ENCODE data around the gene TBKBP1.
A peak's percentile ranks its signal among the peaks of the same experiment; 100 is the strongest.
"Not testable (repeated sequence)": the region's sequence is repeated elsewhere in the genome, so short reads cannot be mapped to it uniquely, and the experiment has no call there.

TBKBP1 gene

DNA sequence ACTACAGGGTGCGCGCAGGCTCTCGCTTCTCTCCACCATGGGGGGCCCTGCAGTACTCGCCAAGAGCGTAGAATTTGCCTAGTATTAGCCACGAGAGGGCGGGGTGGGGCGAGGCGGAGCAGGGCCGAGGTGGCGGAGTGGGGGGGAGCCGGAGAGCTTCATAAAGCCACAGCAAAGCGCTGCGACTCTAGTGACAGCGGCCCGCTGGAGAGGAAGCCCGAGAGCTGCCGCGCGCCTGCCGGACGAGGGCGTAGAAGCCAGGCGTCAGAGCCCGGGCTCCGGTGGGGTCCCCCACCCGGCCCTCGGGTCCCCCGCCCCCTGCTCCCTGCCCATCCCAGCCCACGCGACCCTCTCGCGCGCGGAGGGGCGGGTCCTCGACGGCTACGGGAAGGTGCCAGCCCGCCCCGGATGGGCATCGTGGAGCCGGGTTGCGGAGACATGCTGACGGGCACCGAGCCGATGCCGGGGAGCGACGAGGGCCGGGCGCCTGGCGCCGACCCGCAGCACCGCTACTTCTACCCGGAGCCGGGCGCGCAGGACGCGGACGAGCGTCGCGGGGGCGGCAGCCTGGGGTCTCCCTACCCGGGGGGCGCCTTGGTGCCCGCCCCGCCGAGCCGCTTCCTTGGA, 39.2 kb downstream of the TBKBP1 start, which contains the start of gene TBX21:
Gene TBX21, plus strand, starts transcription at position 190 of the 627 bp plus-strand sequence. Its CDS starts 219 bp downstream, at position 409.
- DNase-seq (ENCODE audit: low read depth), result peak; percentile 74

DNA sequence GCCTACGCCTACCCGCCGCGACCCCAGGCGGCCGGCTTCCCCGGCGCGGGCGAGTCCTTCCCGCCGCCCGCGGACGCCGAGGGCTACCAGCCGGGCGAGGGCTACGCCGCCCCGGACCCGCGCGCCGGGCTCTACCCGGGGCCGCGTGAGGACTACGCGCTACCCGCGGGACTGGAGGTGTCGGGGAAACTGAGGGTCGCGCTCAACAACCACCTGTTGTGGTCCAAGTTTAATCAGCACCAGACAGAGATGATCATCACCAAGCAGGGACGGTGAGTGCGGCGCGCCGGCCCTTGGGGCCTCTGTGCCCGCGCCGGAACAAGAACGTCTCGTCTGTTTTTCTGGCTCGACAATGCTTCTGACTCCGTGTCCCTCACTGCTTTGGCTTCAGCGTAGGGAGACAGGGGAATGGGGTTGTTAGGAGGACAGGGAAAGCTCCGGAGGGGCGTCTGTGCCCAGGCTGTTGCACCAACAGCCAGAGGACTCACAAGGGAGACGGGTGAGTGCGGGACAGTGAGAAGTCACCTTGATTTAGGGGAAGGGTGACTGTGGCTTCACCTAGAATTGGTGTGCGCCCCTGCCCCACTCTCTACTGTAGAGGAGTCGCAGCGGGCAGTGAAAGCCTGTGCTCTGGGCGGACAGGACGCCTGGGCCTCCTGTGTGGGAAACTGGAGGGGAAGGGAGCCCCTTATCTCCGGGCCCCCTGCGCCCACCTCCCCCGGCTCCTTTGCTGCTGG, 39.9 kb downstream of the TBKBP1 start:
- no peak for DNase-seq (ENCODE audit: low read depth)

DNA sequence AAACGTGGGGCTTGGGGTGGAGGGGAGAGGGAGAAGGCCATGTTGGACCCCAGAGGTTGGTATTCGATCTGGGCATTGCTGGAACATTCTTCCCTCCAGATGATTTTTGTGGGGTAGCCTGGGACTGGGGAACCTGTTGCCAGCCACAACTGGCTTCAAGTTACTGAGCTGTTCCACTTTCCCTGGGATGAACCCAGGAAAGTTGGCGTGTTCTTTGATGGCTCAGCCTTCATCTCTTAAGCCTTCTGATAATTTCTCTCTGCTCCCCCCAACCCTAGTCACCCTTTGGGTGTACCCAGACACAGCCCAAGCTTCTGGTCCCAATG, 41.1 kb downstream of the TBKBP1 start:
- no peak for DNase-seq (ENCODE audit: low read depth)

DNA sequence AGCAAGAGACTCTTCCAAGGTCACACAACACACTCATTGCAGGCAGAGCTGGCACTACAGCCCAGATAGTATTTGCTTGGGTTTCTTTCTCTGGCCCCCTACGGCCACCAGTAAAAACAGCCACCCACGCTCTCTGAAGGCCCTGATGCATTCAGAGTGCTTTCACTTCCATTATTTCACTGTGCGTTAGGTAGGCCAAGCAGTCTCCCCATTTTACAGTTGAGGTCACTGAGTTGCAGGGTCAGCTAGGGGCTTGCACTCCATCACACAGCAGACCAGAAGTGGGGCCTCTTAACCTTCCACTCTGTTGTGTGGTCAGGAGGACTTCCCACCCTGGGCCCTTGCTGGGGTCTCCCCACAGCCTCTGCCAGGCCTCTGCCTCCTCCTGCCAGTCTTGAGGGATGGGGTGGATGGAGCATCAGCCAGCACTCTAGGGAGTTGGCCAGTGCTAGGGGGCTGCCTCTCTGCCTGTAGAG, 41.6 kb downstream of the TBKBP1 start:
- DNase-seq (ENCODE audit: low read depth), result no peak

DNA sequence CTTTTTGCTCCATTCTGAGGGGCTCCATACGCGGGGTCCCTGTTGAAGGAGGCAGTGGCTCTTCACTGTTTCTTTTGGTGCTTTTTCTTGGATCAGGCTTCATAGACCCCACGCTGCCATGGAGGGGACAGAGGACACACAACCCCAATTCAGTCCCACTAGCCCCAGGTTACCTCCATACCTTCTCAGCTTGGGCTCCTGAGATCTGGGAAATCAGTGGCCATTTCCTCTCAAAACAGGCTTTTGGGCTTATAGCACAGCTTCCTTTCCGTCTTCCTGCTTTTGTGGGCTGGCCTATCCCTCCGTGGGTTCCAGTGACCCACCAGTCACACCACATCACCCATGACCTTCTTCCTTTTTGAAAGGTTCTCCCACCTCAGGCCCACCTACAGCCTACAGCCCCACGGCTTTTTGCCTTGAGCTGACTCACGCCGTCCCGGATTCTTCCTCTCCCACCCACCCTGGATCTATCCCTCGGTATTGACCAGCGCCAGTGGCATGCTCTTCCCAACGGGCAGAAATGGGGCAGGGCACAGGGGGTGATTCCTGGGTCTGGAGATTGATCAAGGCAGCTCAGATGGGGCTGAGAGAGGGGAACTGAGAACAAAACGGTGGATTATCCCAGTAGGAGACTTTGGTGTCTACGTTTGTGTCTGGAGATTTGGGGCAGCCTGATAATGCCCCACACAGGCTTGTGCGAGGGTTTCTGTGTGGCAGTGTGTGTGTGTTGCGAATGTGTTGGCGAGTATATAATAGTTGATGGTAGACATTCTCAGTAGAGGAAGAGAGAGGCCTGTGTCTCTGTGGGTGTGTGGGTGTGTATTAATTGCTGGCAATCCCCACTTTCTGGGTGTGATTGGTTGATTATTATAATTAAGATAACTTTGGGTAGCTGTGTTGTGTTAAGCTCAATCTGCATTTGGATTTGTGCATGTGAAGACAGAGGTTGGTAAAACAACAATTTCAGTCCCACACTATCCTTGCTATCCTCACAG, 42.8 kb downstream of the TBKBP1 start:
- no peak for DNase-seq (ENCODE audit: low read depth)

DNA sequence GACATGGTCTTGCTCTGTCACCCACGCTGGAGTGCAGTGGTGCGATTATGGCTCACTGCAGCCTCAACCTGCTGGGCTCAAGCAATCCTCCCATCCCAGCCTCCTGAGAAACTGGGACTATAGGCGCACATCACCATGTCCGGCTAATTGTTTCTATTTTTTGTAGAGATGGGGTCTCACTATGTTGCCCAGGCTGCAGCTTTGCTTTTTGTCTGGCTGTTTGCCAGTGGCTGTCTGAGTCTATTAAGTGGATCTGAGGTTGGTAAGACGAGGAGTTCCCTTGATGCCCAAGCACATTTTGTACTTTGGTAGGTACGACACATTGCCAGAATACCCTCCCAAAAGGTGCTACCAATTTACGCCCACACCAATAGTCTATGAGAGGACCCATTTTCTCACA, 44.2 kb downstream of the TBKBP1 start:
- DNase-seq (ENCODE audit: low read depth), result no peak

DNA sequence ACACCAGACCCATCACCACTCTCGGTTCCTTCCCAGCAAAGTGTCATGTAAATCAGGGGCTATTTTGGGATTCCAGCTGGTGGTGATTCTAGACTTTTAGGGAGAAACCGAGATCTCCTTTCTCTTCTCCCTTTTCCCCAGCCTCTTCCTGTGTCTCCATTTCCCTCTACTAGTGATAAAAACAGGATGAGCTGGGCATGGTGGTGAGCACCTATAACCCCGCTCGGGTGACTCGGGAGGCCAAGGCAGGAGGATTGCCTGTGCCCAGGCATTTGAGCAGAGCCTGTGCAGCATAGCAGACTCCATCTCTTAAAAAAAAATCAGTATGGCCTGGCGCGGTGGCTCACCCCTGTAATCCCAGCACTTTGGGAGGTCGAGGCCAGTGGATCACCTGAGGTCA, 45.2 kb downstream of the TBKBP1 start:
- DNase-seq (ENCODE audit: low read depth), result no peak

DNA sequence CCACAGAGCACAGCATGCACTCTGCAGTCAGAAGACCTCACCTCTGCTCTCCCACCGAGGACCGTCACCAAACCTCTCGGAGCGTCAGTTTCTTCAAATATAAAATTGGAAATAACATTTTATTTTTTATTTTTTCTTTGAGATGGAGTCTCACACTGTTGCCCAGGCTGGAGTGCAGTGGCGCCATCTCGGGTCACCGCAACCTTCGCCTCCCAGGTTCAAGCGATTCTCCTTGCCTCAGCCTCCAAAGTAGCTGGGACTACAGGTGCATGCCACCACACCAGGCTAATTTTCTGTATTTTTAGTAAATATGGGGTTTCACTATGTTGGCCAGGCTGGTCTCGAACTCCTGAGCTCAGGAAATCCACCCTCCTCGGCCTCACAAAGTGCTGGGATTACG, 46.0 kb downstream of the TBKBP1 start:
- not testable (repeated sequence) for DNase-seq (ENCODE audit: low read depth)

DNA sequence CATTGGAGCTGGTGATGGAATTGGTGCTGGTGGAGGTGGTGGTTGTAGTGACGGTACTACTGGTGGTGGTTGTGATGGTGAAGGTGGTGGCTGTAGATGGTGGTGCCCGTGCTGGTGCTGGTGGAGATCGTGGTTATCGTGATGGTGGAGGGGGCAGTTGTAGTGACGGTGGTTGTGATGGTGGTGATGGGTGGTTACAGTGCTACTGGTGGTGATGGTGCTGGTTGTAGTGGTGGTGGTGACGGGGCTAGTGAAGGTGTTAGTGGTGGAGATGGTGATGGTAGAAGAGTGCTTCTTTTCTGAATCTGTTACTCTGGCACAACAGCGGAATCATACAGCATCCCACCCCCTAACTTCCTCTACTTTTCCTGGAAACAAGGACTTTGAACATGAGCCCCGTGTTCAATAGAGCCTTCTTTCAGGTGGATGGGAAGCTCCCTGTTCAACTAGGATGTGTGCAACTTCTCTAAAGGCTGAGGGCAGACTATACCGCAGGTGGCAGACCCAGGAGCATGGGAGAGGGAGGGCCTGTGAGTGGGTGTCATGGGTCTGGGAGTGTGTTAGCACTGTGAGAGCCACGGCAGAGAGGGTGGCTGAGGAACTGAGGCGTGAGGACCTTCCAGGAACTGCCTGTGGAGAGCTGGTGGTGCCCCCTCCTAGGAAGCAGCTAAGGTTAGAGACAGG, 47.3 kb downstream of the TBKBP1 start:
- DNase-seq (ENCODE audit: low read depth), result no peak

DNA sequence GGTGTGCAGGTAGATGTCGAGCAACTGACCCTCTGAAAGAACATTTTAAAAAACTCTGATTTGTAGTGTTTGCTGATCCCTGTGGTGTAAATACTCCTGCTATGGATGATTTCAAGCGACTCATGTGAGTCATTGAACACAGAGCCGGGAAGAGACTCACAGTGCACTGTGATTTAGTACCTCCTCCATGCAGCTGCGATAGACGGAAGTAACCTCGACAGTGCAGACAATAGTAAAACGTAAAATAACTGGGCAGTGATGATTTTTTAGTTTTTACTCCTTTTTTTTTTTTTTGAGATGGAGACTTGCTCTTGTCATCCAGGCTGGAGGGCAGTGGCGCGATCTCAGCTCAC, 47.8 kb downstream of the TBKBP1 start:
- no peak for DNase-seq (ENCODE audit: low read depth)

DNA sequence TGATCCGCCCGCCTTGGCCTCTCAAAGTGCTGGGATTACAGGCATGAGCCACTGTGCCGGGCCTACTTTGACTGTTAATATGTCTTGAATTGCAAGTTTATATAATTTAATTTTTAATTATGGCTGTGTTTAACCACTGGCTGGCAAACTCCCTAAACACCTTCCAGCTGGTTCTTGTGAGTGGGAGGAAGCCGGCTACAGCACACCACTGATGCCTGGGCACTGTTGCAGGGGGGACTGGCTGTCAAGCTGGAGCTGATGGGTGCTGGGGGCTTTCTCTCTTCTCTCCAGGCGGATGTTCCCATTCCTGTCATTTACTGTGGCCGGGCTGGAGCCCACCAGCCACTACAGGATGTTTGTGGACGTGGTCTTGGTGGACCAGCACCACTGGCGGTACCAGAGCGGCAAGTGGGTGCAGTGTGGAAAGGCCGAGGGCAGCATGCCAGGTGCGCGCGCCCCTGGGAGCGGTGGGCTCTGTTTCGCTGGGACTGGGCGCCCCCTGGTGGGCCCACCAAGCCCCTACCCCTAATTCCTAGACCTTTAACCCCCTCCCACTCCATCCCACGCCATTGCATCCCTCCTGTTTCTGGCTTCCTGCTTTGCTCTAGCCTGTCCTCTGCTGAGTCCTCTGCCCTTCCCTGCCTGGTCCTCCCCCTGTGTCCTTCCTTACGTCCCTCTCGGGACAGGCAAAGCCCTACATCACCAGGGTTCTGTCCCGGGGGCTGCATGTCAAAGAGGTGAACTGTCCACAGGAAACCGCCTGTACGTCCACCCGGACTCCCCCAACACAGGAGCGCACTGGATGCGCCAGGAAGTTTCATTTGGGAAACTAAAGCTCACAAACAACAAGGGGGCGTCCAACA, 48.6 kb downstream of the TBKBP1 start:
- DNase-seq (ENCODE audit: low read depth), result no peak

DNA sequence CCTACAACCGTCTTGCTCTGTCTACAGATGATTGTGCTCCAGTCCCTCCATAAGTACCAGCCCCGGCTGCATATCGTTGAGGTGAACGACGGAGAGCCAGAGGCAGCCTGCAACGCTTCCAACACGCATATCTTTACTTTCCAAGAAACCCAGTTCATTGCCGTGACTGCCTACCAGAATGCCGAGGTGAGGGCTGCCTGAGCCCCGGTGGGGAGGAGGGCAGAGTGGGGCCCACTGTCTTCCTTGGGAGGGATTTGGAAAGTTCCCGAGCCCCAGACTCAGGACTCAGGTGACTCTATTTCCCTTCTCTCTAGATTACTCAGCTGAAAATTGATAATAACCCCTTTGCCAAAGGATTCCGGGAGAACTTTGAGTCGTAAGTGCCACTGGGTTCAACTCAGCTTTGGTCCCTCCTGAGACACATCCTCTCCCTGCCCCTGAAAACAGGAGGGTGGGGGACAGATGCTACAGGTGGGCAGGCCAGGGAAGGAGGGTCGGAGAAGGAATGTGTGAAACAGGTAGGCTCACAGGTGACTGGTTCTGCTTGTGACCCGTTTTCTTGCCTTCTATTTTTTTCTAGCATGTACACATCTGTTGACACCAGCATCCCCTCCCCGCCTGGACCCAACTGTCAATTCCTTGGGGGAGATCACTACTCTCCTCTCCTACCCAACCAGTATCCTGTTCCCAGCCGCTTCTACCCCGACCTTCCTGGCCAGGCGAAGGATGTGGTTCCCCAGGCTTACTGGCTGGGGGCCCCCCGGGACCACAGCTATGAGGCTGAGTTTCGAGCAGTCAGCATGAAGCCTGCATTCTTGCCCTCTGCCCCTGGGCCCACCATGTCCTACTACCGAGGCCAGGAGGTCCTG, 50.4 kb downstream of the TBKBP1 start:
- no peak for DNase-seq (ENCODE audit: low read depth)

DNA sequence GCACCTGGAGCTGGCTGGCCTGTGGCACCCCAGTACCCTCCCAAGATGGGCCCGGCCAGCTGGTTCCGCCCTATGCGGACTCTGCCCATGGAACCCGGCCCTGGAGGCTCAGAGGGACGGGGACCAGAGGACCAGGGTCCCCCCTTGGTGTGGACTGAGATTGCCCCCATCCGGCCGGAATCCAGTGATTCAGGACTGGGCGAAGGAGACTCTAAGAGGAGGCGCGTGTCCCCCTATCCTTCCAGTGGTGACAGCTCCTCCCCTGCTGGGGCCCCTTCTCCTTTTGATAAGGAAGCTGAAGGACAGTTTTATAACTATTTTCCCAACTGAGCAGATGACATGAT, 51.0 kb downstream of the TBKBP1 start:
- no peak for DNase-seq (ENCODE audit: low read depth)

DNA sequence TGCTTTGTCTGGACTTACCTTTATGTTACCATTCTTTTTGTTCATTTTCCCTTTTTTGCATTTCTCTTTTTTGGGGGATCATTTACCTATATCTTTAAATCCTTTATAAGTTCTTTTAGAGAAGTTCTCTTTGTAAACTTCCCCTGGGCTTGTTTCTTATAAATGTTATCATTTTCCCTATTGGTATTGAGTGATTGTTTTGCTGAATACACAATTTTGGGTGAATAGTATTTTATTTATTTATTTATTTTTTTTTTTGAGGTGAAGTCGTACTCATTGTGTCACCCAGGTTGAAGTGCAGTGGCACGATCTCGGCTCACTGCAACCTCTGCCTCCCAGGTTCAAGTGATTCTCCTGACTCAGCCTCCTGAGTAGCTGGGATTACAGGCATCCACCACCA, 57.5 kb downstream of the TBKBP1 start:
- DNase-seq (ENCODE audit: low read depth), result no peak

DNA sequence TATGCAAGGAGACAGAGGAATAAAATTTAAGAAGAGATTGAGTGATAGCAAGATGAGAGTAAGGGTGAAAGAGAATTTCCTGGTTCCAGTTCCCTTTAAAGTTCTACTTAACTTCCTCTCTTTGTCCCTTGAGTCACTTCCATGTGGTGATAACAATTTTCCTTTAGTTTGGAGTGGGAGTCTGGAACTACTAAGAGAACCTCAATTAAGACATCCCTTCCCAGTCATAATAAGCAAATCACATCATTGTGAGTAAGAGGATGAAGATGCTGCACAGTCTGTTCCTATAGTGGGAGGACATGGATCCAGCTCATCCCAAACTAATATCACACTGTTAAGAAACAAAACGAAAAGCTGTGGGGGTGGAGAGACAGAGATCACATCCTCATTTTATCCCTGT, 63.4 kb downstream of the TBKBP1 start:
- DNase-seq (ENCODE audit: low read depth), result no peak

DNA sequence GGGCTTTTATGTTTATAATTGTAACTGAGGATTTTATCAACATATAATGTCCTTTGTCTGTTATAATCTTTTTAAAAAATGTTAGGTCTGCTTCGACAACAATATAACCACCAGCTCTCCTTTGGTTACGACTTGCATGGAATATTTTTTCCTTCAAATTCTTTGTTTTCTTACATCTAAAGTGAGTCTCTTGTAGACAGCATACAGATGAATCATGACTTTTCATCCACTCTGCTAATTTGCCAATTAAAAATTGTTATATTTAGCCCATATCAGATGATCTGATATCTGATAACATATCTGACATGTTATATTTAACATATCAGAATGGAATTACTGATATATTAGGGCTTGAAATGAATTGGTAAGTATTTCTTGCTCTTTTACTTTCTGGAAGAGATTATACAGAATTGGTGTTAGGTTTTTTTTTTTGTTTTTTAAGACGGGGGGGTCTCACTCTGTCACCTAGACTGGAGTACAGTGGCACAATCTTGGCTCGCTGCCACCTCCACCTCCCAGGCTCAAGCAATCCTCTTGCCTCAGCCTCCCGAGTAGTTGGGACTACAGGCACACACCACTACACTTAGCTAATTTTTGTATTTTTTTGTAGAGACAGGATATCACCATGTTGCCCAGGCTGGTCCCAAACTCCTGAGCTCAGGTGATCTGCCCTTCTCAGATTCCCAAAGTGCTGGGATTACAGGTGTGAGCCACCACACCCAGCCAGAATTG, 66.6 kb downstream of the TBKBP1 start:
- DNase-seq (ENCODE audit: low read depth), result no peak
